HG03460 (cell line): ENCODE results near the gene CCNT2.
"Not testable (repeated sequence)": the region's sequence is repeated elsewhere in the genome, so short reads cannot be mapped to it uniquely, and the experiment has no call there.

ENCODE experiments used
- ATAC-seq: cut with Tn5 transposase; IDR thresholded peaks from one replicate; pipeline ENCODE4 v1.9.1; 2021; ENCODE audit not compliant: unreplicated experiment

Gene CCNT2

GRCh38 chr2:134973241-134974138 lies 54.9 kb downstream of the CCNT2 start:
- ATAC-seq, result peak; percentile 73

- no peak for ATAC-seq
Measured at GRCh38 chr2:134975281-134976009, 56.8 kb downstream of the CCNT2 start.

GRCh38 chr2:134976074-134976702 lies 57.6 kb downstream of the CCNT2 start:
- ATAC-seq, result no peak

DNA sequence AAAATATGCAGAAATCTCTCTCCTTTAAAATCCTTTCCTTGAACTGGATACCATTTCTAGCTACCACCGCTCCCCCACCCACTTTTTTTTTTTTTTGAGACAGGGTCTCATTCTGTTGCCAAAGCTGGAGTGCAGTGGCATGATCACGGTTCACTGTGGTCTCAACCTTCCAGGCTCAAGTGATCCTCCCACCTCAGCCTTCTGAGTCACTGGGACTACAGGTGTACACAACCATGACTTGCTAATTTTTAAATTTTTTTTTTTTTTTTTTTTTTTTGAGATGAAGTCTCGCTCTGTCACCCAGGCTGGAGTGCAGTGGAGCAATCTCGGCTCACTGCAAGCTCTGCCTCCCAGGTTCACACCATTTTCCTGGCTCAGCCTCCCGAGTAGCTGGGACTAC lies 58.5 kb downstream of the CCNT2 start:
- ATAC-seq, result not testable (repeated sequence)

DNA sequence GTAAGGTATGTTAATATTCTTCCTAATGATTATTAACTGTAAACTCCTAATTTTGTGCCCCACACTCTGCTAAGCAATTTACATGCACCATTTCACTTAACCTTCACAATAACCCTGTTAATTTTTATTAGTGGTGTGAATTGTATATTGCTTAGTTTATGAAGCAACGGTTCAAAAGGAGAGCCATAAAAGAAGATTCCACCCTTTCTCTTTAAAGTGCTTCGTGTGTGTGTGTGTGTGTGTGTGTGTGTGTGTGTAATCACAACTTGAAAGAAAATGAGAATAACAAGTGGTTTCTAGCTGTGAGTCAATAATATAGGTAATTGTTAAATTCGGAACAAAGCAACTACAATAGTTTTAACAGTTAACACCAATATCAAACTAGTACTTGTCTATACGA lies 60.6 kb downstream of the CCNT2 start:
- ATAC-seq, result no peak

GRCh38 chr2:134980639-134981038 lies 62.0 kb downstream of the CCNT2 start:
- no peak for ATAC-seq

- no peak for ATAC-seq
Measured at GRCh38 chr2:134982603-134983002, 64.0 kb downstream of the CCNT2 start.

DNA sequence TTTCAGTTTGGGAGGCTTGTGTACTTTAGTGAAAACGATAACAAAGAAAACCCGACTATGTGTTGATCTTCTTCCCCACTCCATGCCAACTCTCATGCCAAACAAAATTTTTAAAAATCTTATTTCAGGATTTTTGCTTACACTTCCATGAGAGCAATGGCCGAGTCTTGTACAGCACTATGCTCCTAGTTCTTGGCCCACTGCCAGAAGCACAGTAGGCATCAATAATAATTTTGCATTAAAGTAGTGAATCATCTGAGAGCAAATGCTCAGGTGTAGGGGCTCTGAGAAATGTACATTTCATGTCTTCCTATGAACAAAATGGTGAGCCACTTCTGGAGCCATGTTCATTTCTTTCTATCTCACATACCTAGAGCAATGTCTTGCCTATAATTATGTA lies 66.4 kb downstream of the CCNT2 start:
- no peak for ATAC-seq

DNA sequence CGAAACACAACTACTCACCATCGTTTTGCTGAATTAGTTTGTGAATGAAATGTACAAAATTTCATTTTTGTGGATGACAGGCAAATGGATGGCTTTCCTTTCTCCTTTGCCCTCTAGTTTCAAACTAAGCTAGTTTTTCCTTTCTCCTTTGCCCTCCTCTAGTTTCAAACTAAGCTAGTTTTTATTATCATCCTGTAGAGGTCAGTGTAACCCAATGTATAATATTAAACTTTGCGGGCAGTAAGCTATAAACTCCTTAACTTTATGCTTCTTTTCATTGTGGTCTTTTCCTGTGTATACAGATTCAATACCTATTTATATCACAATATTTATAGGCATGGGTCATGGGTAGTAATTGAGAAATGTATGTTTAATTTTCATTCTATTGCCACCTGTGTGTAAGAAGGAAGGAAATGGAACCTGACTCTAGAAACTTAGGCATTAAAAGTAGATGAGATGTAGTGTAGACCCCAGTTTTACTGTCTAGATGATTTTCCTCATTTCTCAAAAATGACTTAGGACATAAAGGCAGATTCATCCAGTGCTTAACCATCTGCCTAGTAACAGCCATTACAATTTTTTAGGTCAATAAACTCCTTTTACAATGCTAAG lies 70.5 kb downstream of the CCNT2 start:
- no peak for ATAC-seq

- no peak for ATAC-seq
Measured at GRCh38 chr2:134999521-134999920, 80.9 kb downstream of the CCNT2 start.

GRCh38 chr2:135002836-135003235 lies 84.2 kb downstream of the CCNT2 start:
- ATAC-seq, result no peak

GRCh38 chr2:135004005-135004746 lies 85.6 kb downstream of the CCNT2 start:
- peak; percentile 92 for ATAC-seq

DNA sequence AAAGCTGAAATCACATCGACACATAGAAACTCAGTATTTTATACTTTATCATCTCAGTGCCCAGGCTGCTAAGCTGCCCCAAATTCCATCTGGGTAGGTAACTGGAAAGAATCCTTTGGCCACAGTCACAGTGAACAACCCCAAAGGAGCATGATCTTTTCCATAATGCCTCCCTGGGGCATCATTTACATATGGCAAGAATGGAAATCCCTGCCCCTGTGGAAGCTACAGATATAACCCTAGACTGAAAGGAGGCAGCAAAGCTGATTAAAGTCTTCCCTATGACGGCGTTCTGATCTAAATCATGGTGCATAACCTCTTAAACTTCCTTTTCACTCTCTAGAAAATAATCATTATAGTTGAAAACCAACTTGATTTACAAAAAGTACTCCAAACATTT lies 87.1 kb downstream of the CCNT2 start:
- no peak for ATAC-seq
